HepG2 (cell line): ENCODE results near the gene STK11. TPM values are rescaled to one million over a fixed set of nuclear protein-coding genes. Genes with fewer than 3 reads are reported as not detected.
A peak's percentile ranks its signal among the peaks of the same experiment; 100 is the strongest.

ENCODE experiments used
- ATAC-seq: fragments of 200-7000 bp; cut with Tn5 transposase; 3 replicates; pipeline ENCODE4 v1.9.1; 2020; ENCODE audit warnings: mild to moderate bottlenecking, moderate library complexity
- BruUV-seq: library from RNA; stranded (reverse); fragments of 400-500 nt; replicated peaks from 2 replicates; lab custom pipeline; 2021; lab: Mats Ljungman, UMichigan
- CTCF ChIA-PET: fragments of 300-600 bp; formaldehyde crosslinking; extraction: SDS; loops from one replicate; lab custom pipeline; 2021; ENCODE audit warnings: low total read pairs, inconsistent platforms, low intra/inter-chr PET ratio; lab: Yijun Ruan, JAX
- POLR2A ChIA-PET: fragments of 350-600 bp; sonication (Branson Sonifier 250); formaldehyde crosslinking; loops from one replicate; lab custom pipeline; 2020; ENCODE audit warnings: antibody characterized with exemption, inconsistent platforms; lab: Yijun Ruan, JAX
- DNase-seq: peaks from one replicate; pipeline ENCODE4 v3.0.0-alpha.2; 2015; ENCODE audit warnings: low spot score
- FAIRE-seq: peaks from 3 replicates; lab custom pipeline; 2011; peaks lifted over from hg19 to GRCh38; lab: Jason Lieb, UNC
- H2AFZ ChIP-seq: one replicate; pipeline ENCODE4 v1.6.1; 2011; ENCODE audit warnings: low read length, inconsistent platforms
- H3K27ac ChIP-seq: fragments of 300-600 bp; 3 replicates; pipeline ENCODE4 v1.8.0; 2011; ENCODE audit warnings: mixed run types, mild to moderate bottlenecking, mixed read lengths, low read length, inconsistent platforms; ENCODE audit not compliant: insufficient read depth; ENCODE audit errors: extremely low read length
- H3K27me3 ChIP-seq, 2 experiments: fragments of 200-600 bp in 1 of 2; 2 replicates in 1 of 2; 3 replicates in 1 of 2; pipeline versions ENCODE4 v1.6.0 to v1.8.0; 2011; ENCODE audit warnings: low read length in 2 of 2, mild to moderate bottlenecking in 2 of 2, moderate library complexity in 2 of 2, inconsistent platforms in 1 of 2; ENCODE audit not compliant: insufficient read depth in 2 of 2, control insufficient read depth in 1 of 2
- H3K36me3 ChIP-seq, 2 experiments: fragments of 200-600 bp in 1 of 2; replicated peaks in 1 of 2; 2 replicates in 1 of 2; 3 replicates in 1 of 2; pipeline versions ENCODE4 v1.5.1 to v1.8.0; 2011; ENCODE audit warnings: low read length in 2 of 2, inconsistent platforms in 1 of 2; ENCODE audit not compliant: insufficient read depth in 2 of 2, control insufficient read depth in 1 of 2
- H3K4me1 ChIP-seq: 2 replicates; pipeline ENCODE4 v1.5.1; 2012; ENCODE audit warnings: low read length, inconsistent platforms; ENCODE audit not compliant: insufficient read depth
- H3K4me2 ChIP-seq: 2 replicates; pipeline ENCODE4 v1.6.0; 2011; ENCODE audit warnings: low read depth, low read length, inconsistent platforms
- H3K4me3 ChIP-seq, 3 experiments: fragments of 200-600 bp in 1 of 3; sonication (generic), shearing (Covaris generic) in 1 of 3; replicated peaks in 1 of 3; 2 replicates each; pipeline ENCODE4 v1.5.1; 2011 to 2016; ENCODE audit warnings: low read length in 3 of 3, inconsistent platforms in 2 of 3, low read depth in 2 of 3, mild to moderate bottlenecking in 2 of 3, control low read depth in 1 of 3, mixed read lengths in 1 of 3; ENCODE audit not compliant: insufficient read depth in 1 of 3
- H3K79me2 ChIP-seq: one replicate; pipeline ENCODE4 v1.6.1; 2011; ENCODE audit warnings: low read length, inconsistent platforms; ENCODE audit not compliant: insufficient read depth
- H3K9ac ChIP-seq: 2 replicates; pipeline ENCODE4 v1.6.0; 2011; ENCODE audit warnings: mild to moderate bottlenecking, low read depth, low read length, inconsistent platforms; ENCODE audit not compliant: insufficient read depth
- H3K9me3 ChIP-seq: 2 replicates; pipeline ENCODE4 v1.5.1; 2012; ENCODE audit warnings: mild to moderate bottlenecking, low read length
- H4K20me1 ChIP-seq: 2 replicates; pipeline ENCODE4 v1.6.0; 2011; ENCODE audit warnings: inconsistent platforms, mild to moderate bottlenecking, low read length, moderate library complexity; ENCODE audit not compliant: insufficient read depth
- BORCS8-MEF2B ChIP-seq: sonication (generic); formaldehyde crosslinking; IDR thresholded peaks from 2 replicates; pipeline ENCODE4 v1.8.0; 2022; ENCODE audit warnings: mild to moderate bottlenecking, missing genetic modification reagents
- HNRNPLL ChIP-seq: fragments of 200-400 bp; formaldehyde crosslinking; IDR thresholded peaks from 2 replicates; pipeline ENCODE4 v1.6.1; 2017; ENCODE audit warnings: mild to moderate bottlenecking, low read depth, low read length; ENCODE audit not compliant: poor library complexity, severe bottlenecking
- HOXA9 ChIP-seq: sonication (generic); formaldehyde crosslinking; IDR thresholded peaks from 2 replicates; pipeline ENCODE4 v1.8.1; 2022; ENCODE audit warnings: missing genetic modification reagents, mild to moderate bottlenecking, moderate library complexity, borderline replicate concordance
- MEIS2 ChIP-seq: sonication (generic); formaldehyde crosslinking; IDR thresholded peaks from 2 replicates; pipeline ENCODE4 v1.9.0; 2021; ENCODE audit warnings: mild to moderate bottlenecking, missing genetic modification reagents
- PHB2 ChIP-seq: fragments of 450-650 bp; IDR thresholded peaks from 2 replicates; pipeline ENCODE4 v1.6.1; 2018; ENCODE audit not compliant: partially characterized antibody
- REPIN1 ChIP-seq: sonication (generic); formaldehyde crosslinking; IDR thresholded peaks from 2 replicates; pipeline ENCODE4 v1.8.0; 2022; ENCODE audit warnings: missing genetic modification reagents, low read depth, mild to moderate bottlenecking, borderline replicate concordance
- SNAPC2 ChIP-seq: sonication (generic); formaldehyde crosslinking; IDR thresholded peaks from 2 replicates; pipeline ENCODE4 v1.8.1; 2022; ENCODE audit warnings: mild to moderate bottlenecking, missing genetic modification reagents
- SRSF1 ChIP-seq: fragments of 200-400 bp; formaldehyde crosslinking; optimal IDR thresholded peaks from 2 replicates; pipeline ENCODE3; 2017; ENCODE audit warnings: mild to moderate bottlenecking, low read depth, low read length, moderate library complexity
- STAT5B ChIP-seq: sonication (generic); formaldehyde crosslinking; IDR thresholded peaks from 2 replicates; pipeline ENCODE4 v1.4.0; 2020; ENCODE audit warnings: missing genetic modification reagents
- WIZ ChIP-seq: sonication (generic); formaldehyde crosslinking; IDR thresholded peaks from 2 replicates; pipeline ENCODE4 v1.5.1; 2020; ENCODE audit warnings: mild to moderate bottlenecking, missing genetic modification reagents
- ZNF224 ChIP-seq: sonication (generic); formaldehyde crosslinking; IDR thresholded peaks from 2 replicates; pipeline ENCODE4 v1.5.0; 2020; ENCODE audit warnings: mild to moderate bottlenecking, missing genetic modification reagents
- ZNF329 ChIP-seq: sonication (generic); formaldehyde crosslinking; IDR thresholded peaks from 2 replicates; pipeline ENCODE4 v1.9.0; 2021; ENCODE audit warnings: low read depth, mild to moderate bottlenecking, missing genetic modification reagents
- WGBS: methylation state at CpG from one replicate; pipeline ENCODE4 v1.1.6; 2017; ENCODE audit warnings: low lambda C conversion rate; 5-methylcytosine and 5-hydroxymethylcytosine counted together
- in situ Hi-C: cut with HindIII; loops from 2 replicates; pipeline ENCODE4 v1.10.0; 2017; ENCODE audit warnings: low pct_unique_long_range_greater_than_20kb; ENCODE audit not compliant: extremely low pct_ligation_motif_present
- intact Hi-C: fragments of 100-400 bp; cut with micrococcal nuclease; formaldehyde crosslinking; loops from one replicate; pipeline ENCODE4 v1.10.0; 2022; ENCODE audit not compliant: unreplicated experiment
- polyA plus RNA-seq, 8 experiments: library from polyadenylated mRNA; depleted of rRNA in 3 of 8; stranded (reverse) in 7 of 8; unstranded in 1 of 8; fragments of >200 nt; fragmentation: Illumina TruSeq in 4 of 8; extraction: Trizol in 4 of 8; gene quantifications; 2 replicates each; pipeline versions ENCODE4 v1.2.1 to v1.2.3, GENCODE V29; 2011 to 2016; ENCODE audit warnings: low read depth in 4 of 8, missing spikeins in 1 of 8, mixed read lengths in 1 of 8; ENCODE audit not compliant: insufficient read depth in 1 of 8
- total RNA-seq, 5 experiments: library from RNA; depleted of rRNA; stranded (reverse); fragments of >200 nt; fragmentation: Illumina TruSeq; extraction: Trizol; gene quantifications; 2 replicates each; pipeline ENCODE4 v1.2.3, GENCODE V29; 2016; ENCODE audit warnings: low read depth in 1 of 5
- TF ChIP-seq, protein P1 (sequence below): IDR thresholded peaks from 2 replicates; pipeline ENCODE4 v1.6.1; 2016; ENCODE audit warnings: low read depth, missing genetic modification reagents, missing compliant biosample characterization
- TF ChIP-seq, protein P2 (sequence below): sonication (generic); formaldehyde crosslinking; IDR thresholded peaks from 2 replicates; pipeline ENCODE4 v1.4.0; 2020; ENCODE audit warnings: missing genetic modification reagents

STK11 gene
- total and polyA plus RNA-seq, 2 of the 13 experiments (the other 11 are each of a cell fraction or from before 2014, with no cell fraction given), result 27.5 to 43.6 TPM

DNA sequence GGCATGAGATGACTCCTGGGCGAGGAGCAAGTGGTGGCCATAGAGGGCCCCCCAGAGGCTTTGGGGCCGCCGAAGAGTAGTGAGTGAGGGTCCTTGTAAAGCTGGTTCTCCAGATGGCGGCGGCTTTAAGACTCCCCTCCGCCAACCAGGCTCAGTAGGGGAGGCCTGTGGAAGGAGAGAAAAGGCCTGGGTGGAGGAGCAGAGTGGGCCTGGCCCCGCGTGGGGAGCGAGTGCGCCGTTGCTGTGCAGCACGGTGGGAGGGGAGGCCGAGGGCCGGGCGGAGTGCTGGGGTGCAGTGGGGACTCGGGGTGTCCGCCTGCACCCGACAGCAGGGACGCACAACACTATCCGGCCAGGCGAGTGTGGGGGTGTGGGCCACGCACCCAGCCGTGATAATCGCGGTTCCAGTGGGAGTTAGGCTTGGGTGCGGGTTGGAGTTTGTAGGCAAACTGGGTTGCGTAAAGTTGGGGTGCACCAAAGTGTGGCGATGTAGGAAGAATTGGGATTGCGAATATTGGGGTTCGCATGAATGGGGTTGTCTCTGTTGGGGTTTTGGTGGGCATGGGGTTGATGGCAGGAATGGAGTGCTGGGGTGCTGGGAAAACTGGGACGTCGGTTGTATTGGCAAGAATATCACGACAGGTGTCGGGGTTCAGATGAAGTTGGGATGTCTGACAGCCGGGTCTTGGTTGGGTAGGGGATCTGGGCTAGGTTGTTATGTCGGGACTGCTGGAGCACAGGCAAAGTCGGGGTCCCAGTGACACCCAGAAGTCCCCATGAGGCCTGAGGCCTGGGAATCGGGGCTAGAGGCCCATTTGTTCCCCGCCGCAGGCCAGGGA, 62.9 kb downstream of the STK11 start (continued):
- no peak for TF ChIP-seq ZNF224
- no peak for TF ChIP-seq REPIN1 (CRISPR knock-in tag)
- no peak for TF ChIP-seq BORCS8-MEF2B (CRISPR knock-in tag)

DNA sequence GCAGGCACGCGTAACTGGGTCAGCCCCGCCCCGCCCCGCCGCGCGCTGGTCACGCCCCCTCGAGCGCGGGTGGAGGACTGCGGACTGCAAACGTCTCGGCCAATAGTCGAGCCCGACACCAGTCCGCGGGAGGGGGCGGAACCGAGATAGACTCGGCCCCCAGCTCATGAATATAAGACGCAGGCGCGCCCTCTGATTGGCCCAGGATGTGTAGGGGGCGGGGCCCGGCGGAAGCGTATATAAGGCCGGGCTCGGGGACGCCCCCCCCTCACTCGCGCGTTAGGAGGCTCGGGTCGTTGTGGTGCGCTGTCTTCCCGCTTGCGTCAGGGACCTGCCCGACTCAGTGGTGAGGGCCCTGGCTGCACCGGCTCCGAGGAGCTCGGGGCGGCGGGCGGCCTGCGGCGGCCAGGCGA, 63.5 kb downstream of the STK11 start, which contains the start of gene CIRBP:
Gene CIRBP, plus strand, starts transcription at position 268 of the 413 bp plus-strand sequence. CDS start 1,602 bp downstream, outside the sequence.
- WGBS, result no CpG with 5 or more reads among the region's 50 CpGs
- POLR2A ChIA-PET, result interaction anchor here (0.5 to 11.5 kb wide), 53 partner anchors 10 to 409 kb away, joined by 3 to 668 read pairs (median 5); partner anchors contain the start of genes ARHGAP45, ATP5F1D, CBARP and CNN2
- TF ChIP-seq ZNF329, result no peak
- TF ChIP-seq SNAPC2 (CRISPR knock-in tag), result 0 out of 2 replicates have a peak, but pooled peaks have one; percentile 42
- TF ChIP-seq HNRNPLL, result peak; percentile 59
- peak; percentile 12; the same call in 1 of the 2 replicates for TF ChIP-seq MEIS2 (CRISPR knock-in tag)
- 0 out of 2 replicates have a peak, but pooled peaks have one; percentile 56 for TF ChIP-seq WIZ
- TF ChIP-seq HOXA9, result no peak
- TF ChIP-seq, protein P1, sequence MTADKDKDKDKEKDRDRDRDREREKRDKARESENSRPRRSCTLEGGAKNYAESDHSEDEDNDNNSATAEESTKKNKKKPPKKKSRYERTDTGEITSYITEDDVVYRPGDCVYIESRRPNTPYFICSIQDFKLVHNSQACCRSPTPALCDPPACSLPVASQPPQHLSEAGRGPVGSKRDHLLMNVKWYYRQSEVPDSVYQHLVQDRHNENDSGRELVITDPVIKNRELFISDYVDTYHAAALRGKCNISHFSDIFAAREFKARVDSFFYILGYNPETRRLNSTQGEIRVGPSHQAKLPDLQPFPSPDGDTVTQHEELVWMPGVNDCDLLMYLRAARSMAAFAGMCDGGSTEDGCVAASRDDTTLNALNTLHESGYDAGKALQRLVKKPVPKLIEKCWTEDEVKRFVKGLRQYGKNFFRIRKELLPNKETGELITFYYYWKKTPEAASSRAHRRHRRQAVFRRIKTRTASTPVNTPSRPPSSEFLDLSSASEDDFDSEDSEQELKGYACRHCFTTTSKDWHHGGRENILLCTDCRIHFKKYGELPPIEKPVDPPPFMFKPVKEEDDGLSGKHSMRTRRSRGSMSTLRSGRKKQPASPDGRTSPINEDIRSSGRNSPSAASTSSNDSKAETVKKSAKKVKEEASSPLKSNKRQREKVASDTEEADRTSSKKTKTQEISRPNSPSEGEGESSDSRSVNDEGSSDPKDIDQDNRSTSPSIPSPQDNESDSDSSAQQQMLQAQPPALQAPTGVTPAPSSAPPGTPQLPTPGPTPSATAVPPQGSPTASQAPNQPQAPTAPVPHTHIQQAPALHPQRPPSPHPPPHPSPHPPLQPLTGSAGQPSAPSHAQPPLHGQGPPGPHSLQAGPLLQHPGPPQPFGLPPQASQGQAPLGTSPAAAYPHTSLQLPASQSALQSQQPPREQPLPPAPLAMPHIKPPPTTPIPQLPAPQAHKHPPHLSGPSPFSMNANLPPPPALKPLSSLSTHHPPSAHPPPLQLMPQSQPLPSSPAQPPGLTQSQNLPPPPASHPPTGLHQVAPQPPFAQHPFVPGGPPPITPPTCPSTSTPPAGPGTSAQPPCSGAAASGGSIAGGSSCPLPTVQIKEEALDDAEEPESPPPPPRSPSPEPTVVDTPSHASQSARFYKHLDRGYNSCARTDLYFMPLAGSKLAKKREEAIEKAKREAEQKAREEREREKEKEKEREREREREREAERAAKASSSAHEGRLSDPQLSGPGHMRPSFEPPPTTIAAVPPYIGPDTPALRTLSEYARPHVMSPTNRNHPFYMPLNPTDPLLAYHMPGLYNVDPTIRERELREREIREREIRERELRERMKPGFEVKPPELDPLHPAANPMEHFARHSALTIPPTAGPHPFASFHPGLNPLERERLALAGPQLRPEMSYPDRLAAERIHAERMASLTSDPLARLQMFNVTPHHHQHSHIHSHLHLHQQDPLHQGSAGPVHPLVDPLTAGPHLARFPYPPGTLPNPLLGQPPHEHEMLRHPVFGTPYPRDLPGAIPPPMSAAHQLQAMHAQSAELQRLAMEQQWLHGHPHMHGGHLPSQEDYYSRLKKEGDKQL (CRISPR knock-in tag), result no peak
- peak; percentile 99 for TF ChIP-seq SRSF1
- TF ChIP-seq STAT5B (CRISPR knock-in tag), result no peak
- no peak for TF ChIP-seq PHB2
- TF ChIP-seq, protein P2, sequence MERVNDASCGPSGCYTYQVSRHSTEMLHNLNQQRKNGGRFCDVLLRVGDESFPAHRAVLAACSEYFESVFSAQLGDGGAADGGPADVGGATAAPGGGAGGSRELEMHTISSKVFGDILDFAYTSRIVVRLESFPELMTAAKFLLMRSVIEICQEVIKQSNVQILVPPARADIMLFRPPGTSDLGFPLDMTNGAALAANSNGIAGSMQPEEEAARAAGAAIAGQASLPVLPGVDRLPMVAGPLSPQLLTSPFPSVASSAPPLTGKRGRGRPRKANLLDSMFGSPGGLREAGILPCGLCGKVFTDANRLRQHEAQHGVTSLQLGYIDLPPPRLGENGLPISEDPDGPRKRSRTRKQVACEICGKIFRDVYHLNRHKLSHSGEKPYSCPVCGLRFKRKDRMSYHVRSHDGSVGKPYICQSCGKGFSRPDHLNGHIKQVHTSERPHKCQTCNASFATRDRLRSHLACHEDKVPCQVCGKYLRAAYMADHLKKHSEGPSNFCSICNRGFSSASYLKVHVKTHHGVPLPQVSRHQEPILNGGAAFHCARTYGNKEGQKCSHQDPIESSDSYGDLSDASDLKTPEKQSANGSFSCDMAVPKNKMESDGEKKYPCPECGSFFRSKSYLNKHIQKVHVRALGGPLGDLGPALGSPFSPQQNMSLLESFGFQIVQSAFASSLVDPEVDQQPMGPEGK (CRISPR knock-in tag), result peak; percentile 84

More for the DNA sequence above, 63.5 kb downstream of the STK11 start, which contains the start of gene CIRBP:
- no TSS peak for BruUV-seq
- peaks cover 36% of the 10 kb centered on the region for H4K20me1 ChIP-seq
- peak within 1 kb of the TSS; percentile 100 for H3K4me2 ChIP-seq
- H3K9ac ChIP-seq, result peak within 1 kb of the TSS; percentile 90
- intact Hi-C loops, result loop anchor here (1.0 kb wide), 1 partner anchor 25 kb away; no protein-coding TSS in a partner anchor
- no peaks in the 10 kb centered on the region for H3K9me3 ChIP-seq
- in situ Hi-C loops, result no loop called here
- FAIRE-seq (peak; percentile 37), DNase-seq (peak; percentile 96), ATAC-seq (peak; percentile 45)
- H2AFZ ChIP-seq, result no peak within 1 kb of the TSS
- H3K36me3 ChIP-seq, result peaks cover 15 to 36% of the 10 kb centered on the region in 2 experiments
- peak within 1 kb of the TSS; percentile 85 for H3K27ac ChIP-seq
- H3K4me1 ChIP-seq, result peaks cover 78% of the 10 kb centered on the region
- no peaks in the 10 kb centered on the region for H3K27me3 ChIP-seq
- H3K79me2 ChIP-seq, result peaks cover 34% of the 10 kb centered on the region
- peak within 1 kb of the TSS; percentile 59 to 83 (median 62) for H3K4me3 ChIP-seq
- CTCF ChIA-PET, result no interaction called here
